HuH-7.5 (cell line): ENCODE results near the gene BBC3.
A peak's percentile ranks its signal among the peaks of the same experiment; 100 is the strongest.

Source experiments
- DNase-seq: peaks from one replicate; pipeline ENCODE4 v3.0.0; 2011; ENCODE audit warnings: low spot score

Gene BBC3

DNA sequence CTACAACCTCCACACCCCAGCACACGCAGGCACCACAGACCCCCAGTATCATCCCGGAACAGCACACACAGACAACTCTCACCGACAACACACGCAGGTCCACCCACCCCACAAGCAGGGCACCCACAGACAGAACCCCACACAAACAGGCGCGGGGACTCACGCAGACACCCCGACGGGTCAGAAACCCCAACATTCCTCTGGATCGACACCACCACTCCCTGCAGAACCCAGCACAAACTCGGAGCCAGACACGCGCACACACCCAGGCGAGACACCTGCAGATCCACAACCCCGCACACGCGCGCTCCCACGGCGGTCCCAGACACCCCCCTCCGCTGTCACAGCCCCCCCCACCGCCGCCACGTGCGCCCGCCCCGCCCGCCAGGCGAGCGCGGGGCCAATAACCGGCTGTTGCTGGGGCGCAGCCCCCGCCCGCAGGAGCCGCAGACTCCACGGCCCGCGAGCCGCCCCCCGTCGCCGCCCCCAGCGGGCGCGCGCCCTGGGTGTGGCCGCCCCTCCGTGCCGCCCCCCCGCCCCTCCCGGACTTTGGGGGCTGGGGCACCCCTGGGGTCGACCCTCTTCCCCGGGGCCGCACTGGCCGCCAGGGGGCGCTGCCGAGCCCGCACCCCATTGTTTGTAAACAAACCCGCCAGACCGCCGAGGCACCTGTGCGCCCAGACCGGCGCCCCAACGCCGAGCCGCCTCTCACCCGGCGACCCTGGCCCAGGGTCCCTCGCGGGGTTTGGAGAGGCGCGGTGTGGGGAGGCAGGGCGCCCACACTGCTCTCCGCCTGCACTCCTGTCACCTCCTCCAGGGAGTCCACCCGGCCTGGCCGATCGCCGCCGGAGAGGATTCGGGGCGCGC, 712 bp downstream of the BBC3 start:
- DNase-seq, result peak; percentile 73

DNA sequence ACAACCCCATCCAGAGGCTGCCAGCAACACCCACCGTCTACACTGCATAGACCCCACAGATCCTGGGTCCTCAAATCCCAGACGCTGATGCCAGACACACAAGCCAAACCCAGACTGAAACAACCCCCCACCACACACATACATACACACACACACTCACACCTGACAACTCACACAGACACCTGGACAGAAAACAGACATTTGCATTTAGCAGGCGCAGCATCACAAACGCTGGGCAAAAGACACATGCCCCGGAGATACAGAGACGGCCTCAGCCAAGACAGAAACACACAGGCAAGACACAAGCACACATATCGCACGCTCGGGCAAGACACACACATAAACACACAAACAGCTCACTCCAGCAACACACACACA, 1.3 kb downstream of the BBC3 start:
- DNase-seq, result no peak

DNA sequence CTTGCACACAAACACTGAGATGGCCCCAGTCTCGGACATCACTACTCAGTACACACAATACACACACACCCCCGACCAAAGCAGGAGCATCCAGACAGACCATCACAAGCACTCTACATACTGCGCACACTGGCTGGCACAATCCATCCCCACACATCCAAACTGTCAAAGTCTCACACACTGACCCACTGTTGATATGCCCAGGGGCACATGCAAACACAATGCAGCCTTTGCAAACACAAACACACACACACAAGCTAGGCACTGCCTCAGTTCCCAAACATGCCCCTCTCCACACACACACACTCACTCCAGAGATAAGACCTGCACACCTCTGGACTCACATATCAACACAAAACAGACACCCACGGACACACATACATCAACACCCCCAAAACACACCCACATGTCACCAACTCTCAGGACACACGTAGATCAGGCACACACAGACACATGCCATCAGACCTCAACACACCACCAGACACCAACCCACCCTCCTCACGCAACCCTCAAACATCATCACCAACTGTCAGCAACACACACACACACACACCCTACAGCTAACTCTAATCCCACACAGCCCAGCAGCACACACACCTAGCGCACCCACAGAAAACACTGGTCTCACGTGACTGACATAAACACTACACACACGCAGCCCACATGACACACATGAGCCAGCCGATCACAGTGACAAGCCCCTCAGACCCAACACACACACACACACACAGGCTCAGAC, 1.9 kb downstream of the BBC3 start:
- no peak for DNase-seq

DNA sequence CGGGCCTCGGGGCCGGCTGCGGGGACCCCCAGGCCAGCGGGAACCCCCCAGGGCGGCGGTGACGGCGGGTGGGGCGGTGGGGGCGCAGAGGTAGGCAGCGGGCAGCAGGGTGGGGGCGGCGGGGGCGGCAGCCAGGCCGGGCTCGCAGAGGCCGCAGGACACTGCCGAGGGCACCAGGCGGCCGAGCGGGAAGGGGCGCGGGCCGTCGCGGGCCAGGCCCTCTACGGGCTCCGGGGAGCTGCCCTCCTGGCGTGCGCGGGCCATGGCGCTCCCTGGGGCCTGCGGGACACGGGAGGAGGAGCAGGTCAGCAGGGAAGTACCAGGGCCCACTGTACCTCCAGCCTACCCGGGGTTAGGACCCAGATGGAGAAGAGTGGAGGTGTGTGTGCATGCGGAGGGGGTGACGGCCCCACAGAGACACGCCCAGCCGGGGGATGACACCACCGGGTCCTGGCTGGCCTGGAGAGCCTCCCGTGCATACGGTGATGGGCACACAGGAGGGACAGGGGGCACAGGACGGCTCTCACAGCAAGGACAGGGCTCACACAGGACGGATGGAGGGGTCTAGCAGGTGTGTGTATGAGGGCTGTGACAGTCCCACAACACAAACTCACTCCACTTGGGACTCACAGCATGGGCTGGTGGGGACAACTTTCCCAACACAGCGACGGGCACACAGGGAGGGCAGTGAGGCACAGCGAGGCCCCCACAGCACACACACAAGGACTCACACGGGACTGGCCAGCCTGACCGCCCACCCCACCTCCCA, 2.6 kb downstream of the BBC3 start:
- DNase-seq, result peak; percentile 70

DNA sequence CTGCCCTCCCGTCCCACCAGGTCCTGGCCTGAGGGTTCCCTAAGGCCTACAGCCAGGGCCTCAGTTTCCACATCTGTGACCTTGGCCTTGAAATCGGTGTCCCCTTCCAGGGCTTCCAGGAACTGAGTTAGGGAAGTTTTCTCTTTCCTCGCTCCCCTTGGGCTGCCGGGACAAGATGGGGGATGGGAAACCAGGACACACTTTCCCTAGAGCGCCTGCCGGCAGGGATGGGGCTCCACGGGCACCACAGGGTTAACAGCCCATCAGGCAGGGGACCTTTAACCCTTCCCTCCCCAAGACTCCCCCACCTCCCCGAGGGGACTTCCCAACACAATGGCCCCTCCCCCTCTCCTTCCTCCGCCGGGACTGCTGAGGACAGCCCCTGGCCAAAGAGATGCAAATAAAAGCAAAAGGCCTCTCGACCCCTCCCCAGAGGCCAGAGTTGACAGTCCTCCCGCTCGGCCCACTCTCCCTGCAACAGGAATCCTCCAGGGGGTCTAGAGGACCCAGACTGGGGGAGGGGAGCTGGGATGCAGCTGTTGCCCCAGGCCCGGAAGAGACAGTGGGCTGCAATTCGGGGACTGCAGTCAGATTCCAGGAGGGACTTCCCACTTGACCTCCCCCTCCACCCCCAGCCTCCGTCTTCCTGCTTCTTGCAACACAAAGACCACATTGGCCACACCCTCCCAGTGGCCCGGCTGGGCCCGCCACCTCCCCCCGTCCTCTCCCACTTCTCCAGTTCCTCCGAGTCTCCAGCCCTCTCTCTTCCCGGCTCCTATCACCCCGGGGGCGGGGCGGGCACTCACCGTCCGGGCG, 3.4 kb downstream of the BBC3 start:
- peak; percentile 93 for DNase-seq

DNA sequence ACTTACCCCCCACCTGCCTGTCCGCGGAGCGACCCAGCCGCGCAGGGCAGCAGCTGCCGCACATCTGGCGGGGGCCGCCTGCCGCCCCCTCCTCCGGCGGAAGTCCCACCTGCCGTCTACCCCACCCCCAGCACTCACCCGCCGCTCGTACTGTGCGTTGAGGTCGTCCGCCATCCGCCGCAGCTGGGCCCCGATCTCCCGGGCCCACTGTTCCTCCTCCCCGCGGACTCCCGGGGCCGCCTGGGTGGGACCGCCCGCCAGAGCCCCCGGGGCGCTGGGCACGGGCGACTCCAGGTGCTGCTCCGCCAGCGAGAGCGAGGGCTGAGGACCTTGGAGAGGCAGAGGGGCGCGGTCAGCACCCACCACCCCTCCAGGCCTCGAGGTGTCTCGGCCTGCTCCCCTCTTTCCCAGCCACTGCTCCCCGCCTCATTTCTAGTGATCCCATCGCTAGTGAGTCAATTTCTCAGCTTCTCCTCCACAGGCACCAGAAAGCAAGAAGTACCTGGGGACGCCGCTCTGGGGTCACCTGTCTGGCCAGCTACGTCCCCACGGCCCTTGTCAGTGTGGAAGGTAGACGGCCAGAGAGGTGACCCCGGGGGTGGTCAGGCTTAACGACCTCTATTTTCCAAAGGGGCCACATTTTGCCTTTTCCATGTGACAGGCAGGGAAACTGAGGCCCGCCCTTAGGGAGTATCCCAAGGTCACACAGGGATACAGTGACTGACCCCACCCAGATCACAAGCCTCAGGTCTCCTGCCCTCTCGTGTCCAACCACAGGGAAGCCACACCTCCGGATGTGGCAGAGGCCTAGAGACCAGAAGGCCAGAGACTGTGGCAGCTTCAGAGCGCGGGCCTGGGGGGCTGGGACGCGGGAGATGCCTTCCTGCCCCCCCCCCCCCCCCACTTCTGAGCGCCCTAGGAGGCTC, 4.3 kb downstream of the BBC3 start:
- peak; percentile 87 for DNase-seq

DNA sequence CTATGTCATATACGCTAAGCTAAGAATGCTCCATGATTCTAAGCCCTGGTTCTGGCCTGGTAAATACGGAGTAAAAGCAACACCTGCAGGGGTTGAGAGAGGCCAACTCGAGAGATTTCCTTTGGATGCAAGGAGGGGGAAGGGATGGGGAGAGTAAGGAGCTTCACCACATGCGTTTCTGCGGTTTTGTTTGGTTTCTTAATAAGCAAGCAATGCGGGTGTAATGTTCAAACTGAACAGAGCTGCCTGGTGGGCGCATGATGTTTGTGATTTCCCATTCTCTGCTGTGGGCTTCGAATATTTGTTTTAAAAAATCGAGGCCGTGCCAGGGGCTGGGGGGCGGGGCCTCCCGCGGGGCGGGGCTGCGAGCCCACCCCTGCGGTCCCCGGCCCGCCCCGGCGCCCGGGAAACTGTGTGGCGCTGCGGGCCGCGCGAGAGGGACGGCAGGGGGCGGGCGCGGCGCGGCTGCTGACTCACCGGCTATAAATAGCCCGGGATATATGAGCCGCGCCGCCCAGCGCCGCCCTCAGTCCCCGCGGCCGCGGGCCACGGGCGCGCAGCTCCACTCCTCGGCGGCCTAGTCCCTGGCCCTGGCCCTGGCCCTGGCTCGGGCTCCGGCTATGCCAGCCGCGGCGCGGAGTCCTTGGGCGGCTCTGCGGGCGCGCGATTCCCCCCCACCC, 5.1 kb downstream of the BBC3 start:
- DNase-seq, result peak; percentile 95

DNA sequence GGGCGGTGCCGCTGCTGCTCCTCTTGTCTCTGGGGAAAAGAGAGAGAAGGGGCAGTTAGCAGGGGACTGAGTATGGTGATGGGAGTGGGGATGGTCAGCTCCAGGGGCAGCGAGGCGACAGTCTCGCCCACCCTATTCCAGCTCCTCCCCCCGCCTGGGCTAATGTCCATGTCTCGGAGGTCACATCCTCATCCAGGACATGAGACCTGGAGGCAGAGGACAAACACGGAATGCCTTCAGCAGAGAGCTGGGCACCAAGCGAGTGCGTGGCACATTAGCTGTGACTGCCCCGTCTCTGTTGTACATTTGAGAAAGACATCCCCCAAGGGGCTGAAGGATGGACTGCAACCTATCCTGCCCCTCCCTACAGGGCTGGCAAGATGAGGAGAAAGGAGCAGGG, 9.1 kb downstream of the BBC3 start:
- DNase-seq, result no peak

DNA sequence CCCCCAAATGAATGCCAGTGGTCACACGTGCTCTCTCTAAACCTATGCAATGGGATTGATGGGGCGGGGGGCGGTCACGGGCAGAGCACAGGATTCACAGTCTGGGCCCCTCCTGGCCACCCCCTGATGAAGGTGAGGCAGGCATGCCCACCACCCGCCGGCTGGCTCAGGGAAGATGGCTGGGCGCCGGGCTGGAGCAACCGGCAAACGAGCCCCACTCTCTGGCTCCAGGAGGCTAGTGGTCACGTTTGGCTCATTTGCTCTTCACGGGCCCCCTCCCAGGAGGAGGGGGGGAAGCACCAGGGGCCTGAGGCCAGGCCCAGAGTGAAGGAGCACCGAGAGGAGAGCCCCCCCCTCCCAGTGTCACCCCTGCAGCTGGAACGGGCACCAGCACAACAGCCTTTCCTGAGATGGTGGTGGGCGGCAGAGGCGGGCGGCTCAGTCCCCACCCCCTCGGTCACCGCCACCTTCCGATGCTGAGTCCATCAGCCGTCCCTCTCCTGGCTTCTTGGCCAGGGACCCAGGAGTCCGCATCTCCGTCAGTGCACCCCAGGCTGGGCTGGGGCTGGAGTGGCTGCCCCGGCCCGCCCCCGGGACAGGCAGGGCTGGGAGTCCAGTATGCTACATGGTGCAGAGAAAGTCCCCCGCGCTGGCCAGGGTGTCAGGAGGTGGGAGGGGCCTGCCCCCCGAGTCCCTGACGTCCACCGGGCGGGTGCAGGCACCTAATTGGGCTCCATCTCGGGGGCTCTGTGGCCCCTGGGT, 9.7 kb downstream of the BBC3 start:
- no peak for DNase-seq

DNA sequence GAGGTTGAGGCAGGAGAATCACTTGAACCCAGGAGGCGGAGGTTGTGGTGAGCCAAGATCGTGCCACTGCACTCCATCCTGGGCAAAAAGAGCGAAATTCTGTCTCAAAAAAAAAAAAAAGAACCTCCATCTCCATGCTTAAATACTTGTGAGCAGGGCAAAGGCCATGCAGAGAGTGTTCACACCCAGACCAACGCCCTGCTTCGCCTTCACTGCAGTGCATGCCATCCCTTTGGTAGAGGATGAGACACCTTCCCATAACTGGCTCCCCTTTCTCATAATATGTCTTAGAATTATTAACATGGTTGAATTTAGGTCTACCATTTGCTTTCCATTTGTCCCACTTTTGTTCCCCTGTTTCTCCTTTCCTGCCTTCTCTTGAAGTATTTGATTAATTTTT, 15.4 kb downstream of the BBC3 start:
- DNase-seq, result no peak

DNA sequence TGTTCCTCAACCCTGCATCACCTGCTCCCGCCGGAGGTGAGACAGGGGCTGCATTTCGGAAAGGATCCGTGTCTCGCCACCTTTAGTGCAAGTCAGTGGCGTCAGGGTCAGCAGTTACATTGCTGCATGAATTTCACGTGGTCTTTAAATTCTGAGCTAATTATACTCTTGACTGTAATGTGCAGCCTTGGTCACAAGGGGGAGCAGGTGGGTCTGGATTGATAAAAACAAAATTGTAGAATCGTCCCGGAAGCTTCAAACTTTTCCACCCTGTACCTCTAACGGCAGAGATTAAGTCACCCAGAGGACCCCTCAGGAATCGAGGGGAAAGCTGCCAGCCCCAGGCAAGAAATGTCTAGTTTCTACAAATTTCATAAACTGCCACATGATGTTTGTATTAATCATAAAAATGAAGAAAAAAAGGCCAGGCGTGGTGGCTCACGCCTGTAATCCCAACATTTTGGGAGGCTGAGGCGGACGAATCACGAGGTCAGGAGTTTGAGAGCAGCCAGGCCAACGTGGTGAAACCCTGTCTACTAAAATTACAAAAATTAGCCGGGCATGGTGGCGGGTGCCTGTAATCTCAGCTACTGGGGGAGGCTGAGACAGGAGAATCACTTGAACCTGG, 20.2 kb downstream of the BBC3 start:
- DNase-seq, result peak; percentile 55

DNA sequence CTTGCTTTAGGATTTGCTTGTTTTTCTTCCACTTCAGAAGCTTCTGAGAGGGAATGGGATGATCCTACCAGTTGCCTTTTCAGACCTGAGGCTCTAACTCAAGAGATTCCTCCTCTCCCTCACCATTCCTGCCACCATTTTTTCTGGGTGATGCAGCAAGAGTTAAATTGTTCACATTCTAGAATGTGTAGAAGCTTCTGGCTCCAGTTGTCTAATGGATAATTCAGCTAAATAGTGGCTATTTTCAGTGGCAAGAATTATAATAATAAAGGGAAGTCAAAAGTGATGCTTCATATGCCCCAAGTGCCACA, 20.9 kb downstream of the BBC3 start:
- DNase-seq, result no peak

DNA sequence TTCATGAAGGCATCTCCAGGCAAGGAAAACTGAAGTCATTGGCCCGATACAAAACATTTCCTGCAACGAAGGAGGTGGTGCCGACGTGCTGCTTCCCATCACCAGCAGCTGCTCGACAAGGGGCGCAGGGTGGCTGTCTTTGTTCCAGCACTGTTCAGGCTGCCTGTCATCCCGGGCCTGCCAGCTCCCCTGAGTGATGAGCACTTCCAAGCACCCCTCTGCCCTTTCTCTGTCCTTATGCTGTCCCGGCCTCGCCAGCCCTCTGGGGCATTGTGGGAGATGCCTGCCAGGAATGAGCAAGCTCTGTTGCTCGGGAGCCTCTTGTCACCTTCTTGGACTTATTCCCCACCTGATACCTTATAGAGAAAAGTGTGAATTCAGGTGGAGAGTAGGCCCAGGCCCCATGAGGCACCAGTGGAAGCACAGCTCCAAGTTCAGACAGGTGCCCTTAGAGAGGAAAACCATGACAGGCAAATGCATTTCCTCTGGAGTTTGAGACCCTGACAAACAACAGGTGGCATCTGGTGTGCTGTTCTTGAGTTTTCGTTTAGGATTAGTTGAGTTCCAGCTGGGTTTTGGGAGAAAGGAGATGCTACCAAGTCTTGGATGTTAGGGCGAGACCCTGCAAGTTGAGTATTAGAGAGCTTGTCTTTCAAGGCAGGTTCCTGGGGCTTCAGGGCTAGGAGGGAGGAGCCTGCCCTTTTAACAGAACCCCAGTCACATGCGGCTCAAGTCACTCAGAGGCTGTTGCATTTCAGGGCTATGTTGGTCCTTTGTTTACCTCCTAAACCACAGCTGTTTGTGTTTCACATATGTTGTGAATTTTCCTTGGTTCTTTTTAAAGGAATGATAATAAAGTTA, 21.4 kb downstream of the BBC3 start:
- no peak for DNase-seq

DNA sequence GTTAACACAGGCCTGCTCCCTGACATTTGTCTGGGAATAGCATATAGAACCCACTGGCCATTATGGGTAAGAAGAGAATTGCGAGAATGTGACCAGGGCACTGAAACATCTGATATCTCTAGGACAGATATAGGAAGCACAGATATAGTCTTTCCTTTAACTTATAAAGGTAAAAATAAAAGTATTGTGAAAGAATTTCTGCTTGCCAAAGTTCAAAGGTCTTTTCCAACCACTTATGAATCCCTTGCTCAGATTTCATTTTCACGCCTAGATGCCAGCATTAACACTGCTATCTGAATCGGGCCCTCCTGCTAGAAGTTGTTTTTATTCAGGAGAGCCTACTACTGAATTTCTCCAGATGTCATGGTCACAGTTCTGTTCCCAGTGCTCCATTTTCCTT, 27.7 kb downstream of the BBC3 start:
- no peak for DNase-seq

DNA sequence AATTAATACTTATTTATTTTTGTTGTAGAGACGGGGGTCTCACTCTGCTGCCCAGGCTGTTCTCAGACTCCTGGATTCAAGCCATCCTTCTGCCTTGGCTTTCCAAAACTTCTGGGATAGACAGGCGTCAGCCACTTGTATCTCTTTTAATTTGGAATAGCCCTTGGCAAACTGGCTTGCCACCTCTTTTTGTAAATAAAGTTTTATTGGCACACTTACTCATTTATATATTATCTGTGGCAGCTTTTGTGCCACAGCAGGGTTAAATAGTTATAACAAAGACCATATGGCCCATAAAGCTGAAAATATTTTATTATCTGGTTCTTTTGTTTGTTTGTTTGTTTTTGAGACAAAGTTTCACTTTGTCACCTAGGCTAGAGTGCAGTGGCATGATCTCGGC, 30.5 kb downstream of the BBC3 start:
- DNase-seq, result no peak

DNA sequence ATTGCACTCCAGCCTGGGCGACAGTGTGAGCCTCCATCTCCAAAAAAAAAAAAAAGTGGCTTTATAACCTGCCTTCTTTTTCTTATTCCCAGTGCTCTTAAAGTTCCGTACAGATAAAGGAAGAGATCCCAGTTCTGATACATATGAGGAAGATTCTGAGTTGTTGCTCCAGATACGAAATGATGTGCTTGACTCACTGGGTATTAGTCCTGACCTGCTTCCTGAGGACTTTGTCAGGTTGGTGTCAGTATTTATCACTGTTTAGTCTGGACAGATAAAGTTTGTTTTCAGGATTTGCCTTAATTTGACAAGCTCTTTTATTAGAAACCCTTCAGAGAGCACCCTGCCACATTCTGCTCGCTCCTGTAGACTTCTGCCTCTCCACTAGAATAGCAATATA, 33.9 kb downstream of the BBC3 start:
- no peak for DNase-seq

DNA sequence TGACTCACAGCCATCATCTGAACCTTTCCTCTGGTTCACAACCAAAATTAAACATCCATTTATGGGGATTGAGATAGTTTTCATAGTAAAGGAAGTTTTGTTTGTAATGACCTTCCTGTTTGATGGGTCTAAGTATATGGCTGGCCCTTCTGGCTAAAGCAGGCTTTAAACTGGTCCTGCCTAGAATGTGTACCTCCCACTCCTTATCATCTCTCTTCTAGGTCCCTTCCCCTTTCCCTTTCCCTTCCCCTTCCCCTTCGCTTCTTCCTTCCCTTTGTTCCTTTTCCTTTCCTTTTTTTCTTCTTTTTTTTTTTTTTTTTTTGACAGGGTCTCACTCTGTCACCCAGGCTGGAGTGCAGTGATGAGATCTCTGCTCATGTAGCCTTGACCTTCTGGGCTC, 35.6 kb downstream of the BBC3 start:
- DNase-seq, result no peak

DNA sequence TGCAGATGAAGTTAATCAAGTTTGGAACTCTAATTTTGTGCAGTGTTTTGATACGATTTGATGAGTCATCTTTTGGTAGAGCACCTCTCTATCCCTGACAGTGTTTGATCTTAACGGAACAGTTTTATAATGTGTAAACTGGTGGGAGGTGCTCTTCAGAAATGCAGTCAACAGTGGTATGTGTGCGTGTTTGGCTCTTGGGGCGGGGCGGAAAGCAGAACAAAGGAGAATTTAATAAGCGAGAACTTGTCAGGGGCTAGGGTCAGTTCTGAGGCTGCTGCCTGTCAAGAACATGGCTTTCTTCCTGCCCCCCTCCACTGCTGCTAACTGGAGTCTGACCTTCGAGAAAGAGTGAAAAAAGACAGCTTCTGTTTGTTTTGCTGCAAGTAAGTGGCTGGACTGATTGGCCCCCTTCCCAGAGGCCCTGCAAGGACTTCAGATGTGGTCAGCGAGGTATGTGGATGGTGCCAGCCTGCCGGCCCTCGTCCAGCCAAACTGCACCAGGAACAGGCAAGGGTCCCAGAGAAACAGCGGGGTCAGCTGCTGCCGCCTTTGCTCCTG, 40.8 kb downstream of the BBC3 start:
- peak; percentile 22 for DNase-seq
